ENCODE measurements around the gene RGL2.

The RGL2 gene

GRCh38 chr6:33243476-33243875 lies 55.3 kb downstream of the RGL2 start:
- Histone ChIP-seq H3K4me2 (ENCODE audit: insufficient read depth, low read length) (no peak overlapping the region), H3K36me3 (ENCODE audit: insufficient read depth, low read length) (no peaks in the 10 kb centered on the region), H3K9me3 (ENCODE audit: insufficient read depth, low read length, severe bottlenecking) (no peaks in the 10 kb centered on the region), H3K27me3 (ENCODE audit: insufficient read depth, low read length, poor library complexity) (peaks cover 12% of the 10 kb centered on the region), H3K4me1 (ENCODE audit: insufficient read depth, low read length) (peaks cover 8% of the 10 kb centered on the region), H3K9ac (ENCODE audit: low read depth, low read length) (no peak overlapping the region), H3K4me3 (ENCODE audit: low read depth in 1 of 2, low read length in 2 of 2) (no peak overlapping the region), H3K79me2 (ENCODE audit: insufficient read depth, low read length) (no peaks in the 10 kb centered on the region), H4K20me1 (ENCODE audit: insufficient read depth, low read length) (no peaks in the 10 kb centered on the region), H2AFZ (ENCODE audit: low read depth, low read length) (no peak overlapping the region), H3K27ac (ENCODE audit: low read length) (no peak overlapping the region)
- TF ChIP-seq EZH2 (IDR thresholded peaks at IDR 0.05; ENCODE audit: borderline replicate concordance, low read depth, low read length, severe bottlenecking) = no peak
- no peak for TF ChIP-seq CTCF (IDR thresholded peaks at IDR 0.05; ENCODE audit: borderline replicate concordance, extremely low read depth, low read length, poor library complexity, severe bottlenecking)
- ATAC-seq (ENCODE audit: insufficient read depth, low read depth) (no peak), DNase-seq (no peak)

GRCh38 chr6:33241968-33242367 lies 56.8 kb downstream of the RGL2 start:
- Histone ChIP-seq H3K9me3 (ENCODE audit: insufficient read depth, low read length, severe bottlenecking) (no peaks in the 10 kb centered on the region), H3K9ac (ENCODE audit: low read depth, low read length) (no peak overlapping the region), H3K79me2 (ENCODE audit: insufficient read depth, low read length) (no peaks in the 10 kb centered on the region), H3K4me1 (ENCODE audit: insufficient read depth, low read length) (no peaks in the 10 kb centered on the region), H3K27ac (ENCODE audit: low read length) (no peak overlapping the region), H4K20me1 (ENCODE audit: insufficient read depth, low read length) (no peaks in the 10 kb centered on the region), H3K4me2 (ENCODE audit: insufficient read depth, low read length) (no peak overlapping the region), H2AFZ (ENCODE audit: low read depth, low read length) (no peak overlapping the region), H3K4me3 (ENCODE audit: low read depth in 1 of 2, low read length in 2 of 2) (no peak overlapping the region), H3K36me3 (ENCODE audit: insufficient read depth, low read length) (no peaks in the 10 kb centered on the region), H3K27me3 (ENCODE audit: insufficient read depth, low read length, poor library complexity) (peaks cover 17% of the 10 kb centered on the region)
- no peak for ATAC-seq (ENCODE audit: insufficient read depth, low read depth)
- no peak for TF ChIP-seq CTCF (IDR thresholded peaks at IDR 0.05; ENCODE audit: borderline replicate concordance, extremely low read depth, low read length, poor library complexity, severe bottlenecking)
- no peak for TF ChIP-seq EZH2 (IDR thresholded peaks at IDR 0.05; ENCODE audit: borderline replicate concordance, low read depth, low read length, severe bottlenecking)
- DNase-seq = no peak

All from DND-41 (cell line).